ENCODE data around the gene ALG3.

ALG3 gene

GRCh38 chr3:184233127-184233843 is 15.5 kb downstream of the ALG3 start:
- H3K27ac ChIP-seq: no peak overlapping the region
- TF ChIP-seq CTCF (conservative IDR thresholded peaks at IDR 0.05) (no peak), ZFX (IDR thresholded peaks at IDR 0.05) (no peak)

- no peak overlapping the region for H3K27ac ChIP-seq
- TF ChIP-seq ZFX (IDR thresholded peaks at IDR 0.05): no peak
- no peak for TF ChIP-seq CTCF (conservative IDR thresholded peaks at IDR 0.05)
Measured at GRCh38 chr3:184231671-184232070, 17.1 kb downstream of the ALG3 start.

- peak overlapping the region; percentile 1; the same call in 1 of the 2 replicates for H3K27ac ChIP-seq
- TF ChIP-seq CTCF (conservative IDR thresholded peaks at IDR 0.05) (no peak), ZFX (IDR thresholded peaks at IDR 0.05) (peak; percentile 51; the same call in 1 of the 2 replicates)
Measured at GRCh38 chr3:184230603-184231528, 17.9 kb downstream of the ALG3 start.

- peak overlapping the region; percentile 1; the same call in 1 of the 2 replicates for H3K27ac ChIP-seq
- TF ChIP-seq CTCF (conservative IDR thresholded peaks at IDR 0.05): no peak
- no peak for TF ChIP-seq ZFX (IDR thresholded peaks at IDR 0.05)
Measured at GRCh38 chr3:184230081-184230602, 18.6 kb downstream of the ALG3 start.

- no peak; the same call in 1 of the 2 replicates for TF ChIP-seq CTCF (conservative IDR thresholded peaks at IDR 0.05)
- no peak for TF ChIP-seq ZFX (IDR thresholded peaks at IDR 0.05)
- peak within 1 kb of the TSS; percentile 1; the same call in 1 of the 2 replicates for H3K27ac ChIP-seq
Measured at GRCh38 chr3:184229394-184230080, 19.2 kb downstream of the ALG3 start, which contains the start of gene VWA5B2. Gene VWA5B2, plus strand, starts transcription at chr3:184229585. Its CDS starts 944 bp downstream, at chr3:184230529.

- no peak for TF ChIP-seq ZFX (IDR thresholded peaks at IDR 0.05)
- TF ChIP-seq CTCF (conservative IDR thresholded peaks at IDR 0.05): no peak
- H3K27ac ChIP-seq: no peak overlapping the region
Measured at GRCh38 chr3:184228376-184229137, 20.2 kb downstream of the ALG3 start.

All from C4-2B (cell line).